KMS-11 (cell line): ENCODE results near the gene IL31RA.

Source experiments
- H2AFZ ChIP-seq: fragments of 200-600 bp; sonication (generic); 2 replicates; pipeline ENCODE4 v1.6.1; 2016; ENCODE audit warnings: antibody characterized with exemption, mixed run types, low read depth
- H3K27ac ChIP-seq: fragments of 200-600 bp; sonication (generic); 2 replicates; pipeline ENCODE4 v1.6.1; 2016; ENCODE audit warnings: mild to moderate bottlenecking, mixed run types
- H3K27me3 ChIP-seq: fragments of 200-600 bp; sonication (generic); 2 replicates; pipeline ENCODE4 v1.6.1; 2017; ENCODE audit warnings: mild to moderate bottlenecking, low read depth, mixed run types, moderate library complexity; ENCODE audit not compliant: insufficient read depth
- H3K36me3 ChIP-seq: fragments of 200-600 bp; sonication (generic); 2 replicates; pipeline ENCODE4 v1.6.1; 2017; ENCODE audit warnings: mild to moderate bottlenecking, mixed run types; ENCODE audit not compliant: insufficient read depth
- H3K4me1 ChIP-seq: fragments of 200-600 bp; sonication (generic); 2 replicates; pipeline ENCODE4 v1.6.1; 2016; ENCODE audit warnings: mild to moderate bottlenecking, low read depth, mixed run types; ENCODE audit not compliant: poor library complexity, severe bottlenecking
- H3K4me2 ChIP-seq: fragments of 200-600 bp; sonication (generic); 2 replicates; pipeline ENCODE4 v1.7.0; 2016; ENCODE audit warnings: mild to moderate bottlenecking, mixed run types
- H3K4me3 ChIP-seq: fragments of 200-600 bp; sonication (generic); IDR thresholded peaks from 2 replicates; pipeline ENCODE4 v1.6.1; 2017; ENCODE audit warnings: low read depth, low read length, mixed read lengths; ENCODE audit not compliant: insufficient read depth
- H3K79me2 ChIP-seq: fragments of 200-600 bp; sonication (generic); 2 replicates; pipeline ENCODE4 v1.6.1; 2016; ENCODE audit warnings: low read depth, mixed run types; ENCODE audit not compliant: insufficient read depth
- H3K9ac ChIP-seq: fragments of 200-600 bp; sonication (generic); 2 replicates; pipeline ENCODE4 v1.6.1; 2016; ENCODE audit warnings: mild to moderate bottlenecking, mixed run types
- H4K20me1 ChIP-seq: fragments of 200-600 bp; sonication (generic); 2 replicates; pipeline ENCODE4 v1.6.1; 2016; ENCODE audit warnings: mild to moderate bottlenecking, mixed run types; ENCODE audit not compliant: insufficient read depth
- TF ChIP-seq, protein P1 (sequence below): fragments of 200-600 bp; sonication (generic); conservative IDR thresholded peaks from 2 replicates; pipeline ENCODE4 v1.6.1; 2017; ENCODE audit warnings: low read depth, mild to moderate bottlenecking, antibody characterized with exemption, low read length, moderate library complexity, mixed read lengths

Gene IL31RA

DNA sequence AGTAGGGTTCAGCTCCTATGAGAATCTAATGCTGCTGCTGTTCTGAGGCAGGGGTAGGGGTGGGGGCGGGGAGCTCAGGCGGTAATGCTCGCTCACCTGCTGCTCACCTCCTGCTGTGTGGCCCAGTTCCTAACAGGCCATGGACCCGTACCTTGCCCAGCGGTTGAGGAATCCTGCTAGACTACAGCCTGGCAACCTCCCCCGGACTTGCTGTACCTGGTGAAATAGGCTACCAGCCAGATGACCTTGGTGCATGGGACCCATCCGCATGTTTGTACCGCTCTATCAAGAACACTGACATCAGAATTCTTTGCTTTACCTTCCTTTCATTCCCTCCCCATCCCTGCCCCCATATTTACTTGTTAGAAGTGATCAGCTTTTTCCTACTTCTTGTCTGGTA, 15.3 kb downstream of the IL31RA start:
- TF ChIP-seq, protein P1, sequence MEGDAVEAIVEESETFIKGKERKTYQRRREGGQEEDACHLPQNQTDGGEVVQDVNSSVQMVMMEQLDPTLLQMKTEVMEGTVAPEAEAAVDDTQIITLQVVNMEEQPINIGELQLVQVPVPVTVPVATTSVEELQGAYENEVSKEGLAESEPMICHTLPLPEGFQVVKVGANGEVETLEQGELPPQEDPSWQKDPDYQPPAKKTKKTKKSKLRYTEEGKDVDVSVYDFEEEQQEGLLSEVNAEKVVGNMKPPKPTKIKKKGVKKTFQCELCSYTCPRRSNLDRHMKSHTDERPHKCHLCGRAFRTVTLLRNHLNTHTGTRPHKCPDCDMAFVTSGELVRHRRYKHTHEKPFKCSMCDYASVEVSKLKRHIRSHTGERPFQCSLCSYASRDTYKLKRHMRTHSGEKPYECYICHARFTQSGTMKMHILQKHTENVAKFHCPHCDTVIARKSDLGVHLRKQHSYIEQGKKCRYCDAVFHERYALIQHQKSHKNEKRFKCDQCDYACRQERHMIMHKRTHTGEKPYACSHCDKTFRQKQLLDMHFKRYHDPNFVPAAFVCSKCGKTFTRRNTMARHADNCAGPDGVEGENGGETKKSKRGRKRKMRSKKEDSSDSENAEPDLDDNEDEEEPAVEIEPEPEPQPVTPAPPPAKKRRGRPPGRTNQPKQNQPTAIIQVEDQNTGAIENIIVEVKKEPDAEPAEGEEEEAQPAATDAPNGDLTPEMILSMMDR, result no peak
- H3K27ac ChIP-seq, result no peak overlapping the region
- H2AFZ ChIP-seq, result no peak overlapping the region
- H3K79me2 ChIP-seq, result no peaks in the 10 kb centered on the region
- no peaks in the 10 kb centered on the region for H3K4me1 ChIP-seq
- no peak overlapping the region for H3K4me3 ChIP-seq
- H3K9ac ChIP-seq, result no peak overlapping the region
- H3K27me3 ChIP-seq, result no peaks in the 10 kb centered on the region
- H4K20me1 ChIP-seq, result no peaks in the 10 kb centered on the region
- no peak overlapping the region for H3K4me2 ChIP-seq
- H3K36me3 ChIP-seq, result no peaks in the 10 kb centered on the region

- no peak overlapping the region for H3K27ac ChIP-seq
- TF ChIP-seq, protein P1, result no peak
- H2AFZ ChIP-seq, result no peak overlapping the region
- H3K79me2 ChIP-seq, result no peaks in the 10 kb centered on the region
- H4K20me1 ChIP-seq, result no peaks in the 10 kb centered on the region
- H3K27me3 ChIP-seq, result no peaks in the 10 kb centered on the region
- H3K4me1 ChIP-seq, result no peaks in the 10 kb centered on the region
- no peak overlapping the region for H3K4me3 ChIP-seq
- H3K36me3 ChIP-seq, result no peaks in the 10 kb centered on the region
- no peak overlapping the region for H3K9ac ChIP-seq
- no peak overlapping the region for H3K4me2 ChIP-seq
Observed at GRCh38 chr5:55866934-55867333, 15.8 kb downstream of the IL31RA start.

GRCh38 chr5:55868846-55869245, 17.7 kb downstream of the IL31RA start:
- H3K36me3 ChIP-seq, result no peaks in the 10 kb centered on the region
- no peaks in the 10 kb centered on the region for H3K4me1 ChIP-seq
- no peak overlapping the region for H3K9ac ChIP-seq
- TF ChIP-seq, protein P1, result no peak
- no peak overlapping the region for H3K4me2 ChIP-seq
- no peak overlapping the region for H3K4me3 ChIP-seq
- no peaks in the 10 kb centered on the region for H3K79me2 ChIP-seq
- no peaks in the 10 kb centered on the region for H4K20me1 ChIP-seq
- H3K27ac ChIP-seq, result no peak overlapping the region
- H3K27me3 ChIP-seq, result no peaks in the 10 kb centered on the region
- no peak overlapping the region for H2AFZ ChIP-seq

DNA sequence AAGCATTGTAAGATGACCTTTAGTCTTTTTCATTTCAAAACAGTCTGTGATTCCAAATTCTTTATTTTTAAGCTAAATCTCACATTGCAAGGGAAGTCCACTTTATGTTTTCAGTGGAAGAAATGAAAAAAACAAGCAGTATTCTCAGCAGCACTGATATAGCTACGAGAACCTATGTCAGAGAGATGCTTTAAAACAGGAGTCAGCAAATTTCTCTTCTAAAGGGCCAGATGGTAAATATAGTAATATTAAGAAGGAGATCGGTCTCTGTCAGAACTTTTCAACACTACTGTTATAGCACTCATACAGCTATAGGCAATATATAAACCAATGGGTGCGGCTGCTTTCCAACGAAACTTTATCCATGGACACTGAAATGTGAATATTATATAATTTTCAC, 18.7 kb downstream of the IL31RA start:
- no peaks in the 10 kb centered on the region for H3K27me3 ChIP-seq
- no peak overlapping the region for H3K4me3 ChIP-seq
- H3K36me3 ChIP-seq, result no peaks in the 10 kb centered on the region
- no peak overlapping the region for H3K4me2 ChIP-seq
- H3K27ac ChIP-seq, result no peak overlapping the region
- no peaks in the 10 kb centered on the region for H3K79me2 ChIP-seq
- no peak overlapping the region for H3K9ac ChIP-seq
- no peak overlapping the region for H2AFZ ChIP-seq
- no peaks in the 10 kb centered on the region for H3K4me1 ChIP-seq
- TF ChIP-seq, protein P1, result no peak
- H4K20me1 ChIP-seq, result no peaks in the 10 kb centered on the region
